B cell (primary cell): ENCODE results near the gene COMMD7. TPM values are rescaled to one million over a fixed set of nuclear protein-coding genes. Genes with fewer than 3 reads are reported as not detected.

Source experiments
- ATAC-seq: fragments of 200-7000 bp; cut with Tn5 transposase; one replicate; pipeline ENCODE4 v1.10.0; 2021; ENCODE audit warnings: low read depth, mild to moderate bottlenecking, moderate number of reproducible peaks, moderate library complexity
- CTCF ChIA-PET: fragments of 350-600 bp; sonication (Branson Sonifier 250); formaldehyde crosslinking; loops from one replicate; lab custom pipeline; 2021; ENCODE audit warnings: antibody characterized with exemption, inconsistent platforms; lab: Charles Lee
- POLR2A ChIA-PET: fragments of 350-600 bp; sonication (Branson Sonifier 250); formaldehyde crosslinking; loops from one replicate; lab custom pipeline; 2021; ENCODE audit warnings: antibody characterized with exemption; lab: Charles Lee
- DNase-seq: peaks from one replicate; pipeline ENCODE4 v3.0.0; 2013
- H2AFZ ChIP-seq: 2 replicates; pipeline ENCODE4 v1.6.1; 2012; ENCODE audit warnings: mild to moderate bottlenecking, low read depth, low read length; ENCODE audit not compliant: insufficient read depth, poor library complexity, severe bottlenecking
- H3K27ac ChIP-seq, 2 donors: 1 replicate in 1 of 2; 2 replicates in 1 of 2; pipeline ENCODE4 v1.5.1; 2012 to 2013; ENCODE audit warnings: low read length in 2 of 2, mild to moderate bottlenecking in 2 of 2, moderate library complexity in 1 of 2
- H3K27me3 ChIP-seq, 4 experiments: fragments of 200-600 bp in 1 of 4; sonication (generic) in 1 of 4; replicated peaks in 1 of 4; 1 replicate in 2 of 4; 2 replicates in 2 of 4; pipeline versions ENCODE4 v1.6.1 to v1.7.0; 2013 to 2016; ENCODE audit warnings: low read length in 3 of 4, mild to moderate bottlenecking in 2 of 4, mixed read lengths in 1 of 4, moderate library complexity in 1 of 4; ENCODE audit not compliant: insufficient read depth in 4 of 4, control insufficient read depth in 3 of 4; ENCODE audit errors: control extremely low read depth in 1 of 4
- H3K36me3 ChIP-seq, 2 experiments: replicated peaks in 1 of 2; 1 replicate in 1 of 2; 2 replicates in 1 of 2; pipeline versions ENCODE4 v1.6.1 to v1.7.1; 2013; ENCODE audit warnings: low read length in 1 of 2; ENCODE audit not compliant: insufficient read depth in 2 of 2, control insufficient read depth in 1 of 2; ENCODE audit errors: control extremely low read depth in 1 of 2, extremely low read depth in 1 of 2
- H3K4me1 ChIP-seq, 2 donors: fragments of 200-600 bp in 1 of 2; sonication (generic) in 1 of 2; 1 replicate in 1 of 2; 2 replicates in 1 of 2; pipeline versions ENCODE4 v1.5.1 to v1.6.1; 2013 to 2017; ENCODE audit warnings: low read length in 2 of 2; ENCODE audit not compliant: control insufficient read depth in 2 of 2, insufficient read depth in 2 of 2
- H3K4me2 ChIP-seq: replicated peaks from 2 replicates; pipeline ENCODE3; 2012; ENCODE audit warnings: mild to moderate bottlenecking, low read depth, low read length; ENCODE audit not compliant: poor library complexity, severe bottlenecking
- H3K4me3 ChIP-seq, 5 experiments: fragments of 200-600 bp in 1 of 5; sonication (generic) in 1 of 5; 1 replicate in 3 of 5; 2 replicates in 2 of 5; pipeline versions ENCODE4 v1.5.1 to v1.7.0; 2011 to 2016; ENCODE audit warnings: low read length in 4 of 5, mild to moderate bottlenecking in 4 of 5, low read depth in 2 of 5, control low read depth in 1 of 5, moderate library complexity in 1 of 5; ENCODE audit not compliant: insufficient read depth in 1 of 5; ENCODE audit errors: control extremely low read depth in 1 of 5, extremely low read depth in 1 of 5
- H3K79me2 ChIP-seq: fragments of 200-600 bp; sonication (generic); one replicate; pipeline ENCODE4 v1.6.0; 2016; ENCODE audit warnings: low read length; ENCODE audit not compliant: control insufficient read depth, insufficient read depth
- H3K9ac ChIP-seq: fragments of 200-600 bp; sonication (generic); 2 replicates; pipeline ENCODE4 v1.6.1; 2017; ENCODE audit warnings: mild to moderate bottlenecking, low read length, moderate library complexity
- H3K9me3 ChIP-seq, 3 donors: one replicate each; pipeline versions ENCODE4 v1.6.1 to v1.7.1; 2013; ENCODE audit warnings: low read length in 2 of 3; ENCODE audit not compliant: control insufficient read depth in 2 of 3, insufficient read depth in 1 of 3; ENCODE audit errors: control extremely low read depth in 1 of 3
- H4K20me1 ChIP-seq: 2 replicates; pipeline ENCODE4 v1.6.0; 2012; ENCODE audit warnings: mild to moderate bottlenecking, low read length; ENCODE audit not compliant: insufficient read depth, control insufficient read depth, poor library complexity, severe bottlenecking
- H3K27ac Mint-ChIP-seq: one replicate; pipeline ENCODE4 v1.8.0; 2021; ENCODE audit warnings: mixed read lengths
- H3K27me3 Mint-ChIP-seq: one replicate; pipeline ENCODE4 v1.8.0; 2021; ENCODE audit warnings: mixed read lengths
- H3K4me1 Mint-ChIP-seq: one replicate; pipeline ENCODE4 v1.8.0; 2021; ENCODE audit warnings: mixed read lengths
- H3K4me3 Mint-ChIP-seq: one replicate; pipeline ENCODE4 v1.8.0; 2021; ENCODE audit warnings: mixed read lengths
- H3K9me3 Mint-ChIP-seq: one replicate; pipeline ENCODE4 v1.8.0; 2022; ENCODE audit warnings: mixed read lengths; ENCODE audit not compliant: insufficient read depth
- EZH2 ChIP-seq: IDR thresholded peaks from 2 replicates; pipeline ENCODE4 v1.6.1; 2012; ENCODE audit warnings: borderline replicate concordance, low read depth, mild to moderate bottlenecking, moderate library complexity, low read length; ENCODE audit not compliant: insufficient read depth, poor library complexity, severe bottlenecking
- WGBS: methylation state at CpG from one replicate; pipeline ENCODE4 v1.1.5; 2013; ENCODE audit warnings: missing lambda C conversion rate; ENCODE audit not compliant: insufficient coverage; 5-methylcytosine and 5-hydroxymethylcytosine counted together
- intact Hi-C: fragments of 100-400 bp; cut with micrococcal nuclease; formaldehyde crosslinking; loops from one replicate; pipeline ENCODE4 v1.10.0; 2022
- polyA plus RNA-seq: library from polyadenylated mRNA; depleted of rRNA; stranded (reverse); fragments of >200 nt; gene quantifications from 2 replicates; pipeline ENCODE4 v1.2.3, GENCODE V29; 2012
- total RNA-seq, 2 donors: library from RNA; stranded (reverse); fragments of 120-200 nt in 1 of 2; gene quantifications; 1 replicate in 1 of 2; 2 replicates in 1 of 2; pipeline versions ENCODE4 v1.2.3 to v1.2.4, GENCODE V29; 2013 to 2022
- TF ChIP-seq, protein P1 (sequence below): fragments of 200-600 bp; IDR thresholded peaks from one replicate; pipeline ENCODE4 v1.8.0; 2022; ENCODE audit warnings: antibody characterized with exemption, mild to moderate bottlenecking

Gene COMMD7
- total and polyA plus RNA-seq, 2 donors (not counting 1 experiment from before 2014, with no cell fraction given): 24.5 to 34.9 TPM

DNA sequence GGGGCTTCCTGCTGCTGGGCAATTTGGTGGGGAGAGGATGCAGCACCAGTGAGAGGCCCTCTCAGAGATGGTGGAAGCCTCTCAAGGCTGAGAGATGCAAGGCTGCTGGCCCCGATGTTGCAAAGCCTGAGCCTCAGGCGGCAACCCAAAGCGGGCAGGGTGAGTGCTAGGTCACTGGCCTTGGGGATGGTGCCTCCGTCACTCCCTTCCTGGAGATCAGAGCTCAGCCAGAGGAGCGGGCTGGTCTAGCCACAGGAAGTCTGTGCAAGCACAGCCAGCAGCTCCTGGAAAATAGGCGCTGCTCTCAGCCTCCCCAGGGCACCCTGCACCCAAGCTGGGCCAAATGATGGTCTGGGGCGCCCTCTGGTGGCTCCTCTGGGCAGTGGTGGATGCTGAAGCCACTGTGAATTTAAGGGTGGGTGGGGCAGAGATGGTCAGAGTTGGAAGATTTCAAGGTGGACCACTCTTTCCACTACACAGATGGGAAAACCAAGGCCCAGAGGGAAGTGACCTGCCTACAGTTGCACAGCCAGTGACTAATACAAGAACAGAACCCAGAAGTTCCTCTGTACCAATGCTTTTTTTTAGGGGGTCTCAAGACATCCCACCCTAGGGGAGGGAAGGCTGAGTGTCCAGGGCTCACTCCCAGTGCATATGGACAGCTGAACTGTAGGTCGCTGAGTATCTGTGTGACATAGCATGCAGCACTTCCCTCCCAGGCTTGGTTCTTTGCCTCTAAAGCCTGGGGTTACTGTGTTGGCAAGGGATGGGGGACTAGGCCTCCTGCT is 90.3 kb downstream of the COMMD7 start:
- no peaks in the 10 kb centered on the region for H3K79me2 ChIP-seq
- peak overlapping the region; percentile 46 for H2AFZ ChIP-seq
- peaks cover 4 to 7% of the 10 kb centered on the region in 2 donors for H3K4me1 ChIP-seq
- DNase-seq (peak; percentile 84), ATAC-seq (peak; percentile 96)
- no peak overlapping the region for H3K9ac ChIP-seq
- Mint-ChIP-seq H3K27me3 (peaks cover 5% of the 10 kb centered on the region), H3K4me1 (peaks cover 9% of the 10 kb centered on the region), H3K27ac (no peak overlapping the region), H3K9me3 (no peaks in the 10 kb centered on the region), H3K4me3 (no peak overlapping the region)
- peak overlapping the region; percentile 53 for H3K4me2 ChIP-seq
- 11% methylated on average over 7 of the region's 8 CpGs for WGBS
- H4K20me1 ChIP-seq: no peaks in the 10 kb centered on the region
- ChIA-PET CTCF (interaction anchor here (0.6 to 12.1 kb wide), 26 partner anchors 9 to 830 kb away, joined by 3 to 313 read pairs (median 4); partner anchors contain the start of gene C20orf203), POLR2A (interaction anchor here (1.2 kb wide), 1 partner anchor 131 kb away, joined by 6 read pairs; no protein-coding TSS in a partner anchor)
- no peaks in the 10 kb centered on the region for H3K9me3 ChIP-seq
- peaks cover 0 to 4% (median 0%) of the 10 kb centered on the region in 4 experiments for H3K27me3 ChIP-seq
- intact Hi-C loops: loop anchor here (1.0 to 10.0 kb wide), 4 partner anchors 117 to 418 kb away; no protein-coding TSS in a partner anchor
- no peak overlapping the region for H3K4me3 ChIP-seq
- H3K36me3 ChIP-seq: no peaks in the 10 kb centered on the region
- H3K27ac ChIP-seq: no peak overlapping the region
- no peak for TF ChIP-seq EZH2
- TF ChIP-seq, protein P1, sequence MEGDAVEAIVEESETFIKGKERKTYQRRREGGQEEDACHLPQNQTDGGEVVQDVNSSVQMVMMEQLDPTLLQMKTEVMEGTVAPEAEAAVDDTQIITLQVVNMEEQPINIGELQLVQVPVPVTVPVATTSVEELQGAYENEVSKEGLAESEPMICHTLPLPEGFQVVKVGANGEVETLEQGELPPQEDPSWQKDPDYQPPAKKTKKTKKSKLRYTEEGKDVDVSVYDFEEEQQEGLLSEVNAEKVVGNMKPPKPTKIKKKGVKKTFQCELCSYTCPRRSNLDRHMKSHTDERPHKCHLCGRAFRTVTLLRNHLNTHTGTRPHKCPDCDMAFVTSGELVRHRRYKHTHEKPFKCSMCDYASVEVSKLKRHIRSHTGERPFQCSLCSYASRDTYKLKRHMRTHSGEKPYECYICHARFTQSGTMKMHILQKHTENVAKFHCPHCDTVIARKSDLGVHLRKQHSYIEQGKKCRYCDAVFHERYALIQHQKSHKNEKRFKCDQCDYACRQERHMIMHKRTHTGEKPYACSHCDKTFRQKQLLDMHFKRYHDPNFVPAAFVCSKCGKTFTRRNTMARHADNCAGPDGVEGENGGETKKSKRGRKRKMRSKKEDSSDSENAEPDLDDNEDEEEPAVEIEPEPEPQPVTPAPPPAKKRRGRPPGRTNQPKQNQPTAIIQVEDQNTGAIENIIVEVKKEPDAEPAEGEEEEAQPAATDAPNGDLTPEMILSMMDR: peak; percentile 97

Other genes with a start within 250 kb of the COMMD7 start
- gene NOL4L, start 158.1 kb downstream of the COMMD7 start, total RNA-seq: 6.5 and 7.6 TPM in 2 replicates
- gene NOL4L, start 158.1 kb downstream of the COMMD7 start, polyA plus RNA-seq: 7.3 and 7.9 TPM in 2 replicates
- 0.12 and 0.27 TPM in 2 replicates for gene C20orf203, start 69.5 kb downstream of the COMMD7 start, total RNA-seq
- 0.09 and 0.15 TPM in 2 replicates for gene C20orf203, start 69.5 kb downstream of the COMMD7 start, polyA plus RNA-seq
- gene DNMT3B, start 18.9 kb upstream of the COMMD7 start, total RNA-seq: 0.36 and 0.47 TPM in 2 replicates
- gene DNMT3B, start 18.9 kb upstream of the COMMD7 start, polyA plus RNA-seq: 0.15 and 0.16 TPM in 2 replicates
- gene MAPRE1, start 76.5 kb upstream of the COMMD7 start, total RNA-seq: 65.7 and 66.2 TPM in 2 replicates
- gene MAPRE1, start 76.5 kb upstream of the COMMD7 start, polyA plus RNA-seq: 28.7 and 114 TPM in 2 replicates
- 2.3 and 3.8 TPM in 2 replicates for gene EFCAB8, start 115.5 kb upstream of the COMMD7 start, total RNA-seq
- 0.65 and 0.72 TPM in 2 replicates for gene EFCAB8, start 115.5 kb upstream of the COMMD7 start, polyA plus RNA-seq